ENCODE results near the gene CUL4A.
A peak's percentile ranks its signal among the peaks of the same experiment; 100 is the strongest.

The CUL4A gene

DNA sequence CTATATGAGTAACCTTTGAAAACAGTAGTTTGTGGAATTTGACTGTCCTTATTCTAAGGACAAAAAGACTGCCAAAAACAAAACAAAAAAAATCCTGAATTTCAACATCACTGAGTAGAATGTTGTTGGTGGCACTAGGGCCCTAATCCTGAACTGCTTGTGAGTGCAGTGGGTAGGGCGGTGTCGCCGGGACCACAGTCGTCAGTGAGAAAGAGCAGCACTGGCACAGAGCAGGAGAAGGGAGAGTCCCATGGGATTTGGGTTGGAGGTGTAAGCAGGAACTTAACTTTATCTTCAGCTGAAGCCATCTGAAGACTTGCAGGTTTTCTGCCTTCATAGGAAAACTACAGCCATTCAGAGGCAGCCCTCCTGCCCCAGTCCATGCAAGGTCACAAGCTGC is 6.5 kb upstream of the CUL4A start:
- Histone ChIP-seq H3K27me3 (ENCODE audit: insufficient read depth, insufficient read length) (no peaks in the 10 kb centered on the region), H3K4me1 (ENCODE audit: insufficient read depth, insufficient read length) (no peaks in the 10 kb centered on the region), H3K9ac (ENCODE audit: insufficient read length, low read depth) (no peak overlapping the region), H3K9me3 (ENCODE audit: insufficient read depth, low read length) (no peaks in the 10 kb centered on the region), H3K4me3 (ENCODE audit: insufficient read length, low read depth) (no peak overlapping the region), H3K36me3 (ENCODE audit: insufficient read depth, insufficient read length, low read length) (peaks cover 67% of the 10 kb centered on the region)
- no peak for TF ChIP-seq SUZ12 (IDR thresholded peaks at IDR 0.05; ENCODE audit: extremely low read depth, insufficient read depth, insufficient read length)
- no peak for TF ChIP-seq YY1 (IDR thresholded peaks at IDR 0.05; ENCODE audit: insufficient read depth, insufficient read length)
- no peak for TF ChIP-seq ZNF274 (IDR thresholded peaks at IDR 0.05; ENCODE audit: low read depth, low read length)
- DNase-seq (ENCODE audit: low read depth, low spot score): no peak

DNA sequence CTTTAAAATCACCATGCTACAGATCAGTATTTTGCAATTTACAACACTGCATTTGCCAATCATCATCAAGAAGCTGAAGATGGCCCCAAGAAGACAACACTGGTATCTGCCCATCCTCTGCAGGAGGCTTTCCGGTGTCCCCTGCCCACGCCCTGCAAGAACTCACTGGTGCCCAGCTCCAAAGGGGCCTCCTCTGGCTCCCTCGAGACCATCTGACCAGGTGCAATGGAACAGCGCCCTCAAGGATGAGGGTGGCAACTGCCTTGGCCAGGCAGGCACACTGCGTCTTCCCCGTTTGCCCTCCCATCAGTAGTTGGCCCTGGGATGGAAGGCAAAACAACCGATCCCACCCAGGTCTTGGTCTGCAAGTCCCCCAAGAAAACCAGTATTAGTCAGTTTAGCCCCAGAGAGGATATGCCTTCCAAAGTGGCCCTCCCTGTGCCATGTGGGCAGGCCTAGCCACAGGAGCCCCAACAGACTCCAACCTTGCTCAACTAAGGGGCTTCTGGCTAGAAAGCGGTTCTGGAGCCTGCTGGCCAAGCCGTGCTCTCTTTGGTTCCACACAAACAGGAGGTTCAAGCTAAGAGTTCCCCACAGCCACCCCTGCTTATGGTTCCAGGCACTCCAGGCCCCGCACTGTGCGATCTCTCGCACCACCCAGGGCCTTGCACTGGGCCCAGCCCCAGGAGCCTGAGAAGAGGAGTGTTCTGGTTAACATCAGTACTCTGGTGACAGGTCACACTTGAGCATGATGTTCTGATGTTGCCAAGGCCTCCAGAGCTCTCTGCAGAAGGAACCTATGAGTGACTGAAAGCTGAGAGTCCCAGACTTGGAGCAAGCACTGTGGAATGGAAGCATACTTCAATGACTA is 5.7 kb upstream of the CUL4A start:
- H3K4me1 ChIP-seq (ENCODE audit: insufficient read depth, insufficient read length): no peaks in the 10 kb centered on the region
- H3K36me3 ChIP-seq (ENCODE audit: insufficient read depth, insufficient read length, low read length): peaks cover 62% of the 10 kb centered on the region
- H3K9me3 ChIP-seq (ENCODE audit: insufficient read depth, low read length): no peaks in the 10 kb centered on the region
- H3K9ac ChIP-seq (ENCODE audit: insufficient read length, low read depth): no peak overlapping the region
- H3K27me3 ChIP-seq (ENCODE audit: insufficient read depth, insufficient read length): no peaks in the 10 kb centered on the region
- DNase-seq (ENCODE audit: low read depth, low spot score): no peak
- no peak overlapping the region for H3K4me3 ChIP-seq (ENCODE audit: insufficient read length, low read depth)
- TF ChIP-seq SUZ12 (IDR thresholded peaks at IDR 0.05; ENCODE audit: extremely low read depth, insufficient read depth, insufficient read length) (no peak), ZNF274 (IDR thresholded peaks at IDR 0.05; ENCODE audit: low read depth, low read length) (no peak)

DNA sequence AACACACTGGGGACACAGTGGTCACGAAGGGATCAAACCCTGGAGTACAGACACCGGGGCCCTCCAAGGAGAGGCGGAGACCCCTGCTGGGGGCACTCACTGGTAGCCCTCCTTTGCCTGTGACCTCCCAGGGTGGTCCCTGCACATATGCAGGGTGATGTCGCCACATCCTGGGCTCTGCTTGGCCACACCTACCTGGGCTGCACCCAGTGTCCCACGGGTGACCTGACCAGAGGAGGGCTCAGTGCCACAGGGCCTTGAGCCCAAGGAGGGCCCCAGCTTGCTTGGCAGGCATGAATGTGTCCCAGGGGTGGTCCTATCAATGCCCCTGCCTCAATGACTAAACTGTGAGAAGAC is 5.1 kb upstream of the CUL4A start:
- peaks cover 58% of the 10 kb centered on the region for H3K36me3 ChIP-seq (ENCODE audit: insufficient read depth, insufficient read length, low read length)
- no peaks in the 10 kb centered on the region for H3K27me3 ChIP-seq (ENCODE audit: insufficient read depth, insufficient read length)
- no peaks in the 10 kb centered on the region for H3K4me1 ChIP-seq (ENCODE audit: insufficient read depth, insufficient read length)
- TF ChIP-seq SUZ12 (IDR thresholded peaks at IDR 0.05; ENCODE audit: extremely low read depth, insufficient read depth, insufficient read length): no peak
- TF ChIP-seq YY1 (IDR thresholded peaks at IDR 0.05; ENCODE audit: insufficient read depth, insufficient read length): no peak
- TF ChIP-seq ZNF274 (IDR thresholded peaks at IDR 0.05; ENCODE audit: low read depth, low read length): no peak
- no peaks in the 10 kb centered on the region for H3K9me3 ChIP-seq (ENCODE audit: insufficient read depth, low read length)
- no peak overlapping the region for H3K4me3 ChIP-seq (ENCODE audit: insufficient read length, low read depth)
- DNase-seq (ENCODE audit: low read depth, low spot score): no peak
- no peak overlapping the region for H3K9ac ChIP-seq (ENCODE audit: insufficient read length, low read depth)

DNA sequence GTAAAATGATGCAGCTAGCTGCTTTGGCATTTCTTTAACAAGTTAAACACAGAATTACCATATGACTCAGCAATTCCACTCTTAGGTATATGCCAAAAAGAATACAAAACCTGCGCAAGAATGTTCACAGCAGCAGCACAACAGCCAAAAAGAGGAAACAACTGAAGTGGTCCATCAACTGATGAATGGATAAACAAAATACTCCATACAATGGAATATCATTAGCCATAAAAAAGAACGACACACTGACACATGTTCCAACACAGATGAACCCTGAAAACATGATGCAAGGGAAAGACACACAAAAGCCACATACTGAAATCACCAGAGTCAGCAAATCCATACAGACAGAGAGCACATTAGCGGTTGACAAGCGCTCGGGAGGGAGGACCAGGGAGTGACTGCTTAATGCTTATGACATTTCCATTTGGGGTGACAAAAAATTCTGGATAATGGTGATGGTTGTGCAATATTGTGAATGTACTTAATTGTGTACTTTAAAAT is 3.9 kb upstream of the CUL4A start:
- Histone ChIP-seq H3K4me1 (ENCODE audit: insufficient read depth, insufficient read length) (no peaks in the 10 kb centered on the region), H3K27me3 (ENCODE audit: insufficient read depth, insufficient read length) (no peaks in the 10 kb centered on the region), H3K9me3 (ENCODE audit: insufficient read depth, low read length) (no peaks in the 10 kb centered on the region), H3K36me3 (ENCODE audit: insufficient read depth, insufficient read length, low read length) (peaks cover 48% of the 10 kb centered on the region), H3K4me3 (ENCODE audit: insufficient read length, low read depth) (no peak overlapping the region), H3K9ac (ENCODE audit: insufficient read length, low read depth) (no peak overlapping the region)
- no peak for DNase-seq (ENCODE audit: low read depth, low spot score)
- TF ChIP-seq SUZ12 (IDR thresholded peaks at IDR 0.05; ENCODE audit: extremely low read depth, insufficient read depth, insufficient read length): no peak
- no peak for TF ChIP-seq ZNF274 (IDR thresholded peaks at IDR 0.05; ENCODE audit: low read depth, low read length)
- no peak for TF ChIP-seq YY1 (IDR thresholded peaks at IDR 0.05; ENCODE audit: insufficient read depth, insufficient read length)

DNA sequence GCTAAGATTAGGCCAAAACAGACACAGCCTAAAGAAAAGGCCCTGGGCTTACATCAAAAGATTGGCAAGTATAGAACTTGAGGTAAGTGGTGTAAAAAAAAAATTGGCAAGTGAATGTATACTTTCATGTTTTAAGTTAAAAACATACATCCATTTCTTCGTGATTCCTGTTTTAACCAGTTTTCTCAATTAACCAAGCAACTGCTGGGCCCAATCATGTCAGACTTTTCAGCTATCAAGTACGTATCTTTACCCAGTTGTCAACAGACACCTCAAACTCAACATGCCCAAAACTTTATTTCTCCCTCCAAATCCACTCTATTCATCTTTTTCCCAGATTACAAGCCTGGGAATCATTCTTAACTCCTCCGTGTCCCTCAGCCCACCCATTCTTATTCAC is 2.0 kb upstream of the CUL4A start:
- H3K4me1 ChIP-seq (ENCODE audit: insufficient read depth, insufficient read length): no peaks in the 10 kb centered on the region
- no peaks in the 10 kb centered on the region for H3K9me3 ChIP-seq (ENCODE audit: insufficient read depth, low read length)
- no peaks in the 10 kb centered on the region for H3K27me3 ChIP-seq (ENCODE audit: insufficient read depth, insufficient read length)
- peak overlapping the region; percentile 98 for H3K9ac ChIP-seq (ENCODE audit: insufficient read length, low read depth)
- H3K4me3 ChIP-seq (ENCODE audit: insufficient read length, low read depth): peak overlapping the region; percentile 97
- H3K36me3 ChIP-seq (ENCODE audit: insufficient read depth, insufficient read length, low read length): peaks cover 56% of the 10 kb centered on the region
- TF ChIP-seq SUZ12 (IDR thresholded peaks at IDR 0.05; ENCODE audit: extremely low read depth, insufficient read depth, insufficient read length) (no peak), ZNF274 (IDR thresholded peaks at IDR 0.05; ENCODE audit: low read depth, low read length) (no peak), YY1 (IDR thresholded peaks at IDR 0.05; ENCODE audit: insufficient read depth, insufficient read length) (no peak)
- no peak for DNase-seq (ENCODE audit: low read depth, low spot score)

DNA sequence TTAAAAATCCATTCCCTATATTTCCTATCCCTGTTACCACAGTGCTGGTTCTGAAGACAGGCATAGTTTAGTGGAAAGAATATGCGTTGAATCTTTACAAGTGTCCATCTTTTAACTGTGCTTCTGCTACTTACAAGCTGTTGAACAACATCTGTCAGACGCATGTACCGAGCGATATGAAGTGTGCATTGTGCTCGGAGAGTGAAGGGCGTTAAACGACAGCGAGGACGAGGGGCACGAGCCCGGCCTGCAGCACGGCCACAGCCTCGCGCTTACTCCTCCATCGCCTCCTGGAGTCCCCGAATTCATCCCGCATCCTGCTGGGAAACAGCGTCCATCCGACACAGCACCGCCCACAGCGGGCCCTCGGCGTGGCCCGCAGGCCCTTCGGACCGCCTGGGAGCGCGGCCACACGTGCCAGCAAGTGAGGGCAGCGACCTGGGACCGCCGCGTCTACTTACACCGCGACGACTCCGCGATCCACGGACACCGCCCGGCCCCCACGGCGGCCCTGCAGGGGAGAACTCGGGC is 1.5 kb upstream of the CUL4A start:
- Histone ChIP-seq H3K36me3 (ENCODE audit: insufficient read depth, insufficient read length, low read length) (peaks cover 56% of the 10 kb centered on the region), H3K4me1 (ENCODE audit: insufficient read depth, insufficient read length) (no peaks in the 10 kb centered on the region), H3K9me3 (ENCODE audit: insufficient read depth, low read length) (no peaks in the 10 kb centered on the region), H3K4me3 (ENCODE audit: insufficient read length, low read depth) (peak overlapping the region; percentile 97), H3K9ac (ENCODE audit: insufficient read length, low read depth) (peak overlapping the region; percentile 98), H3K27me3 (ENCODE audit: insufficient read depth, insufficient read length) (no peaks in the 10 kb centered on the region)
- TF ChIP-seq SUZ12 (IDR thresholded peaks at IDR 0.05; ENCODE audit: extremely low read depth, insufficient read depth, insufficient read length) (no peak), YY1 (IDR thresholded peaks at IDR 0.05; ENCODE audit: insufficient read depth, insufficient read length) (no peak), ZNF274 (IDR thresholded peaks at IDR 0.05; ENCODE audit: low read depth, low read length) (no peak)
- DNase-seq (ENCODE audit: low read depth, low spot score): no peak

Data from NT2/D1 (cell line).